ENCODE results near the gene NCK1. TPM values are rescaled to one million over a fixed set of nuclear protein-coding genes. Genes with fewer than 3 reads are reported as not detected.
A peak's percentile ranks its signal among the peaks of the same experiment; 100 is the strongest.

Gene NCK1
- total and polyA plus RNA-seq, 9 of the 15 experiments (the other 6 are each of a cell fraction or from before 2014, with no cell fraction given) = 17.3 to 30.5 (median 25.0) TPM

DNA sequence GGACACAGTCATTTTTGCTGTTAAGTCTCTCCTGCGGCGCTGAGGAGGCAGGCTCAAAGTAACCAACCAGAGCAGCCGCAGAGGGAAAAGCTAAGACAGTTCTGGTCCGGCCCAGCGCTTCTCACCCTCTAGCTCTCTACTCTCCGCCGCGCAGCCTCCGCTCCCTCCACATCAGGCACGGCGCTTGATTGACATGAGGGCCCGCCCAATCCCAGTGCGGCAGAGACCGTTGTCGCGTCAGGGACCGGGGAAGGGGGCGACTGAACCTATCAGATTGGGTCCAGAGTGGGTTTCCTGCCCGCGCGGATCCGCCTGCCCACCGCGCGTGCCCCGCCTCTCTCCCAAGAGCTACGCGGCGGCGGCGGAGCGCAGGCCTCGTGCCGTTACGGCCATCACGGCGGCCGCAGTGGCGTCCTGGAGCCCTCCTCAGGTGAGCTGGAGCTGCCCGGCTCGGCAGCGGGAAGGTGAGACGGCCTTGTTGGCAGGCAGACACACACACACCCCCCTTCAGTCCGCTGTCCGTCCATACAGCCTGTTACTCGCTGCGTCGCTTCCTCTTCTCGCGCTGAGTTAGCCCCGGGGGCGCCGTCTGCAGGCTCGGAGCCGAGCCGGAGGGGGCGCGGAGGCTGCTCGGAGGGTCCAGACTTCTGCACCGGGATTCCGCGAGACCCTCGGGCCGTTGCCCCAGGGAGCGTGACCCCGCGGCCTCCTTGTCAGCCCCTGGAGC is at the start of gene NCK1 (continued):
- TF ChIP-seq, protein P1, sequence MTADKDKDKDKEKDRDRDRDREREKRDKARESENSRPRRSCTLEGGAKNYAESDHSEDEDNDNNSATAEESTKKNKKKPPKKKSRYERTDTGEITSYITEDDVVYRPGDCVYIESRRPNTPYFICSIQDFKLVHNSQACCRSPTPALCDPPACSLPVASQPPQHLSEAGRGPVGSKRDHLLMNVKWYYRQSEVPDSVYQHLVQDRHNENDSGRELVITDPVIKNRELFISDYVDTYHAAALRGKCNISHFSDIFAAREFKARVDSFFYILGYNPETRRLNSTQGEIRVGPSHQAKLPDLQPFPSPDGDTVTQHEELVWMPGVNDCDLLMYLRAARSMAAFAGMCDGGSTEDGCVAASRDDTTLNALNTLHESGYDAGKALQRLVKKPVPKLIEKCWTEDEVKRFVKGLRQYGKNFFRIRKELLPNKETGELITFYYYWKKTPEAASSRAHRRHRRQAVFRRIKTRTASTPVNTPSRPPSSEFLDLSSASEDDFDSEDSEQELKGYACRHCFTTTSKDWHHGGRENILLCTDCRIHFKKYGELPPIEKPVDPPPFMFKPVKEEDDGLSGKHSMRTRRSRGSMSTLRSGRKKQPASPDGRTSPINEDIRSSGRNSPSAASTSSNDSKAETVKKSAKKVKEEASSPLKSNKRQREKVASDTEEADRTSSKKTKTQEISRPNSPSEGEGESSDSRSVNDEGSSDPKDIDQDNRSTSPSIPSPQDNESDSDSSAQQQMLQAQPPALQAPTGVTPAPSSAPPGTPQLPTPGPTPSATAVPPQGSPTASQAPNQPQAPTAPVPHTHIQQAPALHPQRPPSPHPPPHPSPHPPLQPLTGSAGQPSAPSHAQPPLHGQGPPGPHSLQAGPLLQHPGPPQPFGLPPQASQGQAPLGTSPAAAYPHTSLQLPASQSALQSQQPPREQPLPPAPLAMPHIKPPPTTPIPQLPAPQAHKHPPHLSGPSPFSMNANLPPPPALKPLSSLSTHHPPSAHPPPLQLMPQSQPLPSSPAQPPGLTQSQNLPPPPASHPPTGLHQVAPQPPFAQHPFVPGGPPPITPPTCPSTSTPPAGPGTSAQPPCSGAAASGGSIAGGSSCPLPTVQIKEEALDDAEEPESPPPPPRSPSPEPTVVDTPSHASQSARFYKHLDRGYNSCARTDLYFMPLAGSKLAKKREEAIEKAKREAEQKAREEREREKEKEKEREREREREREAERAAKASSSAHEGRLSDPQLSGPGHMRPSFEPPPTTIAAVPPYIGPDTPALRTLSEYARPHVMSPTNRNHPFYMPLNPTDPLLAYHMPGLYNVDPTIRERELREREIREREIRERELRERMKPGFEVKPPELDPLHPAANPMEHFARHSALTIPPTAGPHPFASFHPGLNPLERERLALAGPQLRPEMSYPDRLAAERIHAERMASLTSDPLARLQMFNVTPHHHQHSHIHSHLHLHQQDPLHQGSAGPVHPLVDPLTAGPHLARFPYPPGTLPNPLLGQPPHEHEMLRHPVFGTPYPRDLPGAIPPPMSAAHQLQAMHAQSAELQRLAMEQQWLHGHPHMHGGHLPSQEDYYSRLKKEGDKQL (CRISPR knock-in tag; IDR thresholded peaks at IDR 0.05; ENCODE audit: borderline replicate concordance) = no peak
- TF ChIP-seq MCM3 (IDR thresholded peaks at IDR 0.05) (no peak), TGIF2 (CRISPR knock-in tag; IDR thresholded peaks at IDR 0.05) (no peak), KDM5B (IDR thresholded peaks at IDR 0.05; ENCODE audit: insufficient replicate concordance, low read depth, low read length) (peak; percentile 94), RNF2 (IDR thresholded peaks at IDR 0.05) (peak; percentile 66), RB1 (IDR thresholded peaks at IDR 0.05; ENCODE audit: low read depth) (0 out of 2 replicates have a peak, but pooled peaks have one; percentile 69), ZNF551 (CRISPR knock-in tag; IDR thresholded peaks at IDR 0.05) (no peak), RBM17 (IDR thresholded peaks at IDR 0.05; ENCODE audit: borderline replicate concordance, low read depth, low read length) (no peak), MEIS2 (IDR thresholded peaks at IDR 0.05; ENCODE audit: partially characterized antibody) (peak; percentile 76), ZNF586 (CRISPR knock-in tag; conservative IDR thresholded peaks at IDR 0.05) (no peak), CBX5 (IDR thresholded peaks at IDR 0.05; ENCODE audit: borderline replicate concordance, low read depth) (no peak), EP400 (IDR thresholded peaks at IDR 0.05) (peak; percentile 85), POLR3A (IDR thresholded peaks at IDR 0.05; ENCODE audit: borderline replicate concordance, extremely low read depth, insufficient read depth, insufficient read length) (no peak)
- TF ChIP-seq, protein P2, sequence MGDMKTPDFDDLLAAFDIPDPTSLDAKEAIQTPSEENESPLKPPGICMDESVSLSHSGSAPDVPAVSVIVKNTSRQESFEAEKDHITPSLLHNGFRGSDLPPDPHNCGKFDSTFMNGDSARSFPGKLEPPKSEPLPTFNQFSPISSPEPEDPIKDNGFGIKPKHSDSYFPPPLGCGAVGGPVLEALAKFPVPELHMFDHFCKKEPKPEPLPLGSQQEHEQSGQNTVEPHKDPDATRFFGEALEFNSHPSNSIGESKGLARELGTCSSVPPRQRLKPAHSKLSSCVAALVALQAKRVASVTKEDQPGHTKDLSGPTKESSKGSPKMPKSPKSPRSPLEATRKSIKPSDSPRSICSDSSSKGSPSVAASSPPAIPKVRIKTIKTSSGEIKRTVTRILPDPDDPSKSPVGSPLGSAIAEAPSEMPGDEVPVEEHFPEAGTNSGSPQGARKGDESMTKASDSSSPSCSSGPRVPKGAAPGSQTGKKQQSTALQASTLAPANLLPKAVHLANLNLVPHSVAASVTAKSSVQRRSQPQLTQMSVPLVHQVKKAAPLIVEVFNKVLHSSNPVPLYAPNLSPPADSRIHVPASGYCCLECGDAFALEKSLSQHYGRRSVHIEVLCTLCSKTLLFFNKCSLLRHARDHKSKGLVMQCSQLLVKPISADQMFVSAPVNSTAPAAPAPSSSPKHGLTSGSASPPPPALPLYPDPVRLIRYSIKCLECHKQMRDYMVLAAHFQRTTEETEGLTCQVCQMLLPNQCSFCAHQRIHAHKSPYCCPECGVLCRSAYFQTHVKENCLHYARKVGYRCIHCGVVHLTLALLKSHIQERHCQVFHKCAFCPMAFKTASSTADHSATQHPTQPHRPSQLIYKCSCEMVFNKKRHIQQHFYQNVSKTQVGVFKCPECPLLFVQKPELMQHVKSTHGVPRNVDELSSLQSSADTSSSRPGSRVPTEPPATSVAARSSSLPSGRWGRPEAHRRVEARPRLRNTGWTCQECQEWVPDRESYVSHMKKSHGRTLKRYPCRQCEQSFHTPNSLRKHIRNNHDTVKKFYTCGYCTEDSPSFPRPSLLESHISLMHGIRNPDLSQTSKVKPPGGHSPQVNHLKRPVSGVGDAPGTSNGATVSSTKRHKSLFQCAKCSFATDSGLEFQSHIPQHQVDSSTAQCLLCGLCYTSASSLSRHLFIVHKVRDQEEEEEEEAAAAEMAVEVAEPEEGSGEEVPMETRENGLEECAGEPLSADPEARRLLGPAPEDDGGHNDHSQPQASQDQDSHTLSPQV (IDR thresholded peaks at IDR 0.05) = no peak; the same call in 1 of the 2 replicates
